Epithelial cell of proximal tubule (primary cell): ENCODE data around the gene NPEPL1. TPM values are rescaled to one million over a fixed set of nuclear protein-coding genes. Genes with fewer than 3 reads are reported as not detected.

Experiments used
- DNase-seq: peaks from one replicate; pipeline ENCODE4 v3.0.0-alpha.2; 2011; ENCODE audit warnings: low read depth
- H3K4me3 ChIP-seq: 2 replicates; pipeline ENCODE4 v1.5.1; 2011; ENCODE audit warnings: low read depth, mild to moderate bottlenecking, low read length
- CTCF ChIP-seq: conservative IDR thresholded peaks from 2 replicates; pipeline ENCODE4 v1.5.1; 2012; ENCODE audit warnings: low read depth, mild to moderate bottlenecking, low read length
- total RNA-seq: library from RNA; depleted of rRNA; stranded (reverse); fragments of >200 nt; gene quantifications from 2 replicates; pipeline ENCODE4 v1.2.3, GENCODE V29; 2015

The NPEPL1 gene
- total RNA-seq, 1 donor from 2014 or later: 26.5 TPM

DNA sequence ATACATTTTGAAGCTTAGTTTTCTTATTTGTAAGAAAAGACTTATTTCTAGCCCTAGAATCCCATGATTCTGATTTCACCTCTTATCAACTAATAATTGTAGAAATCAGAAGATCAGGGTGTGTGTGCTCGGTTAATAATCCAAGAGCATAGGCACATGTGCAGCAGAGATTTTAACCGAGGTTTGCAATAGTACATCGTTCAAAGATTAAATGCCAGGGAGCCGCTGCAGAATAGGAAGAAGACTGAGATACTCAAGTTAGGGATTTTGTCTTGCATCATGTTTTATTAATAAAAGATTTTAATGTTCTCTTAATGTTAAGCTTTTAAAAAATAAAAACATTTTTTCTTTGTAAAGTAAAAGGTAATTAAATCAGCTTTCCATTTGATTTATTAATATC is 34.6 kb upstream of the NPEPL1 start:
- no peak for DNase-seq
- no peak for TF ChIP-seq CTCF
- H3K4me3 ChIP-seq: peak overlapping the region; percentile 19

GRCh38 chr20:58658760-58659159 is 33.8 kb upstream of the NPEPL1 start:
- H3K4me3 ChIP-seq: no peak overlapping the region
- TF ChIP-seq CTCF: no peak
- DNase-seq: no peak

GRCh38 chr20:58659841-58660240 is 32.8 kb upstream of the NPEPL1 start:
- DNase-seq: no peak
- no peak for TF ChIP-seq CTCF
- no peak overlapping the region for H3K4me3 ChIP-seq

DNA sequence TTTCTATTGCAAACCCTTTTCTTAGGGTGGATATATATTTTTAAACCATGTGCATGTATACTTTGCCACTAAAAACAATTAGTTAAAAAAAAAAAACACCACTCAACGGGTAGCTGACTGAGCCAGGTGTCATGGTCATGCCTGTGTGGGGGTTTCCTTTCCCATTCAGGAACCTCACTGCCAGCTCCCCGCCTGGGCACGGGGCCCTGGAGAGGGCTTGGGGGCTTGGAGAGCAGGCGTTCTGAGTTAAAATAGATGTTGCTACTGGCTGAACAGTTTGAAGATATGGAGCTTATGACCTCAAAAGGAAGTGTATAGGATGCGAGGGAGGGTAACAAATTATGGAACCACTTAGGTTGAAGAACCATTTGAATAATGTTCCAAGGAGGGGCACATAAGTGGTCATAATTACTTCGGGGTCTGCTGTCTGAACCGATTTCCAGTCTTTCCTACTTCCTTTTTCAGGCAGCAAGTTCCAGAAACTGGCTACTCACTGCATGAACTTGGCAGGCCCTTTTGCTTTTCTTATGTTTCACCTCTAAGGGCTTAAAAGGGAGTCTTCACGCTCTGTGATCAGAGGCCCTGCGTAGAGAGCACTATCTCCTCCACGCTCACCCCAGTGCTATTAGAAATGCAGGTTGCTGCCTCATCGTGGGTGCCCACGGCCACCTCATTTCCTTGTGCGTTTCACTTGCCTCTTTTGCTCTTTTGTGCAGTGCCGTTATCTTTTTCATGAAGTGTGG is 31.6 kb upstream of the NPEPL1 start:
- no peak overlapping the region for H3K4me3 ChIP-seq
- no peak for TF ChIP-seq CTCF

GRCh38 chr20:58661598-58662473 is 30.8 kb upstream of the NPEPL1 start:
- DNase-seq: no peak
- TF ChIP-seq CTCF: no peak
- no peak overlapping the region for H3K4me3 ChIP-seq

More for the DNA sequence above, 31.6 kb upstream of the NPEPL1 start:
- no peak for DNase-seq

DNA sequence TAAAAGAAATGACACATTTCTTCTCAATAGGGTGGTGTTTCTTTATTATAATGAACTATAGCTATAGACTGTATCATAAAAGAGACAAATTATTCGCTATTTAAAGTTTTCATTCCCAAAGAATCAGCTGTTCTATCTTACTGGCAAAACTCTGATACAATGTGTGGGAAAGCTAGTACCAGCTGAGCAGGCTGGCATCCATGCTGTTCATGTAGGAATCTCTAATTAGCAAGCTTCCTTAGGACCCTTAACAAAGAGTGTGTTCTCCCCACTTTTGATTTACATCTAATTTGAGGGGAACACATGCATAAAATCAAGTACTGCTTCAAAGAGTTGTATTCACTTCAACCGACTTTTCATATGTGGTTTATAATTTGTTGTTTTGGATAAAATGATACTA is 28.3 kb upstream of the NPEPL1 start:
- no peak overlapping the region for H3K4me3 ChIP-seq
- no peak for DNase-seq
- no peak for TF ChIP-seq CTCF

DNA sequence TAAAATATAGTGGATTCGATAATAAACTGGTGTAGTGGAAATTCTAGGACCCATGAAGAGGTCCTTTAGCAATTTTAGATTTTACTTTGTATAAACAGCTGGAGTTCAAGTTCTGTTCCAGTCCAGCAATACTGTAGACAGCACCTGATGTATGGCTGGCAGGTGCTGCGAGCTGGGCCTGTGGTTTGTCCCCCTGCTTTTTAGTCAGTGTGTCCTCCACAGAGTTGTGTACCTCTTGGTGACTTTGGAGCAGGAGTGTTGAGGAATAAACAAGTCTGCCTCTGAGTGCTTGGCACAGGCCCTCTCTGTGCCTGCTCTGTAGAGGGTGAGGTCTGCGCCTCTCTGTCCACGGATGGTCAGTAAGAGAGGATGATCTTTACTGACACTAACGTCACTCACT is 27.7 kb upstream of the NPEPL1 start:
- DNase-seq: no peak
- no peak overlapping the region for H3K4me3 ChIP-seq
- no peak for TF ChIP-seq CTCF
